Upper lobe of left lung (tissue), 4 donors: Measurements from ENCODE around the gene PDE4B.

ENCODE experiments used
- EP300 ChIP-seq, 4 donors: sonication (generic); formaldehyde crosslinking; IDR thresholded peaks; one replicate each; pipeline ENCODE4 v1.5.1; 2017; ENCODE audit warnings: antibody characterized with exemption in 4 of 4, control low read depth in 2 of 4
- POLR2A ChIP-seq, 4 donors: fragments of 450-650 bp; IDR thresholded peaks; one replicate each; pipeline ENCODE4 v1.5.1; 2016 to 2017; ENCODE audit warnings: antibody characterized with exemption in 4 of 4, mild to moderate bottlenecking in 2 of 4
- POLR2AphosphoS5 ChIP-seq, 2 donors: sonication (generic); formaldehyde crosslinking; IDR thresholded peaks; one replicate each; pipeline ENCODE4 v1.5.1; 2017; ENCODE audit warnings: antibody characterized with exemption in 2 of 2
- TF ChIP-seq, protein P1 (sequence below), 6 experiments: fragments of 450-650 bp in 4 of 6; fragments of 200-600 bp in 2 of 6; sonication (generic) in 2 of 6; IDR thresholded peaks; one replicate each; pipeline ENCODE4 v1.5.1; 2016 to 2019; ENCODE audit warnings: antibody characterized with exemption in 6 of 6

DNA sequence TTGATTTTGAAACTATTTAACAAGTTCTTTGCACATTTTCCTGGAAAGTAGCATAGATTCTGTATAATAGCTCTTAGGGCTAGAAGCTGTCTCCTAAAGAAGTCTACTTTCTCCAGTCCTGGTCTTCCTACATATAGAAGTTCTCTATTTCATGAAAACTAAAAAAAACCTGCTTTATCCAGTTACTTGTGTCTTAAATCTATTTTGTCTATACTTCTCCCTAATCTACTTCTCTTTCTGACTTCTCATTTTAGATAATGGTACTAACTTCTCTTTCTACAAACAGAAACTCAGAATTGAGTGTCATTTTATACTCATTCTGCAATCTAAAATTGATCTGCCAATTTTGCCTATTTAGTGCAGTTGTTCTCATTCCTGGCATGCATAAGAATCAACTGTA is 28.7 kb downstream of the PDE4B start:
- TF ChIP-seq, protein P1, sequence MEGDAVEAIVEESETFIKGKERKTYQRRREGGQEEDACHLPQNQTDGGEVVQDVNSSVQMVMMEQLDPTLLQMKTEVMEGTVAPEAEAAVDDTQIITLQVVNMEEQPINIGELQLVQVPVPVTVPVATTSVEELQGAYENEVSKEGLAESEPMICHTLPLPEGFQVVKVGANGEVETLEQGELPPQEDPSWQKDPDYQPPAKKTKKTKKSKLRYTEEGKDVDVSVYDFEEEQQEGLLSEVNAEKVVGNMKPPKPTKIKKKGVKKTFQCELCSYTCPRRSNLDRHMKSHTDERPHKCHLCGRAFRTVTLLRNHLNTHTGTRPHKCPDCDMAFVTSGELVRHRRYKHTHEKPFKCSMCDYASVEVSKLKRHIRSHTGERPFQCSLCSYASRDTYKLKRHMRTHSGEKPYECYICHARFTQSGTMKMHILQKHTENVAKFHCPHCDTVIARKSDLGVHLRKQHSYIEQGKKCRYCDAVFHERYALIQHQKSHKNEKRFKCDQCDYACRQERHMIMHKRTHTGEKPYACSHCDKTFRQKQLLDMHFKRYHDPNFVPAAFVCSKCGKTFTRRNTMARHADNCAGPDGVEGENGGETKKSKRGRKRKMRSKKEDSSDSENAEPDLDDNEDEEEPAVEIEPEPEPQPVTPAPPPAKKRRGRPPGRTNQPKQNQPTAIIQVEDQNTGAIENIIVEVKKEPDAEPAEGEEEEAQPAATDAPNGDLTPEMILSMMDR (IDR thresholded peaks at IDR 0.05) = no peak
- no peak for TF ChIP-seq EP300 (IDR thresholded peaks at IDR 0.05)
- TF ChIP-seq POLR2A (IDR thresholded peaks at IDR 0.05) = no peak
- TF ChIP-seq POLR2AphosphoS5 (IDR thresholded peaks at IDR 0.05) = no peak
